ENCODE results near the gene UPF3A.

- no peak for TF ChIP-seq SREBF1 (IDR thresholded peaks at IDR 0.05; ENCODE audit: low read length)
- no peak for TF ChIP-seq EZH2 (IDR thresholded peaks at IDR 0.05; ENCODE audit: borderline replicate concordance, control insufficient read depth, low read depth, low read length)
- no peak for TF ChIP-seq ATF3 (IDR thresholded peaks at IDR 0.05; ENCODE audit: borderline replicate concordance, extremely low read depth, low read depth, low read length)
- TF ChIP-seq, protein P1, sequence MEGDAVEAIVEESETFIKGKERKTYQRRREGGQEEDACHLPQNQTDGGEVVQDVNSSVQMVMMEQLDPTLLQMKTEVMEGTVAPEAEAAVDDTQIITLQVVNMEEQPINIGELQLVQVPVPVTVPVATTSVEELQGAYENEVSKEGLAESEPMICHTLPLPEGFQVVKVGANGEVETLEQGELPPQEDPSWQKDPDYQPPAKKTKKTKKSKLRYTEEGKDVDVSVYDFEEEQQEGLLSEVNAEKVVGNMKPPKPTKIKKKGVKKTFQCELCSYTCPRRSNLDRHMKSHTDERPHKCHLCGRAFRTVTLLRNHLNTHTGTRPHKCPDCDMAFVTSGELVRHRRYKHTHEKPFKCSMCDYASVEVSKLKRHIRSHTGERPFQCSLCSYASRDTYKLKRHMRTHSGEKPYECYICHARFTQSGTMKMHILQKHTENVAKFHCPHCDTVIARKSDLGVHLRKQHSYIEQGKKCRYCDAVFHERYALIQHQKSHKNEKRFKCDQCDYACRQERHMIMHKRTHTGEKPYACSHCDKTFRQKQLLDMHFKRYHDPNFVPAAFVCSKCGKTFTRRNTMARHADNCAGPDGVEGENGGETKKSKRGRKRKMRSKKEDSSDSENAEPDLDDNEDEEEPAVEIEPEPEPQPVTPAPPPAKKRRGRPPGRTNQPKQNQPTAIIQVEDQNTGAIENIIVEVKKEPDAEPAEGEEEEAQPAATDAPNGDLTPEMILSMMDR (IDR thresholded peaks at IDR 0.05 in 2 of 3, conservative IDR thresholded peaks at IDR 0.05 in 1 of 3; ENCODE audit: control insufficient read depth in 2 of 3, extremely low read depth in 1 of 3, insufficient read depth in 1 of 3, low read depth in 3 of 3, low read length in 3 of 3) = no peak
- TF ChIP-seq POLR2AphosphoS5 (IDR thresholded peaks at IDR 0.05; ENCODE audit: low read length) = no peak
- no peak for TF ChIP-seq CREB1 (IDR thresholded peaks at IDR 0.05; ENCODE audit: low read depth)
- no peak for TF ChIP-seq JUND (IDR thresholded peaks at IDR 0.05; ENCODE audit: low read depth, low read length)
- TF ChIP-seq, protein P2, sequence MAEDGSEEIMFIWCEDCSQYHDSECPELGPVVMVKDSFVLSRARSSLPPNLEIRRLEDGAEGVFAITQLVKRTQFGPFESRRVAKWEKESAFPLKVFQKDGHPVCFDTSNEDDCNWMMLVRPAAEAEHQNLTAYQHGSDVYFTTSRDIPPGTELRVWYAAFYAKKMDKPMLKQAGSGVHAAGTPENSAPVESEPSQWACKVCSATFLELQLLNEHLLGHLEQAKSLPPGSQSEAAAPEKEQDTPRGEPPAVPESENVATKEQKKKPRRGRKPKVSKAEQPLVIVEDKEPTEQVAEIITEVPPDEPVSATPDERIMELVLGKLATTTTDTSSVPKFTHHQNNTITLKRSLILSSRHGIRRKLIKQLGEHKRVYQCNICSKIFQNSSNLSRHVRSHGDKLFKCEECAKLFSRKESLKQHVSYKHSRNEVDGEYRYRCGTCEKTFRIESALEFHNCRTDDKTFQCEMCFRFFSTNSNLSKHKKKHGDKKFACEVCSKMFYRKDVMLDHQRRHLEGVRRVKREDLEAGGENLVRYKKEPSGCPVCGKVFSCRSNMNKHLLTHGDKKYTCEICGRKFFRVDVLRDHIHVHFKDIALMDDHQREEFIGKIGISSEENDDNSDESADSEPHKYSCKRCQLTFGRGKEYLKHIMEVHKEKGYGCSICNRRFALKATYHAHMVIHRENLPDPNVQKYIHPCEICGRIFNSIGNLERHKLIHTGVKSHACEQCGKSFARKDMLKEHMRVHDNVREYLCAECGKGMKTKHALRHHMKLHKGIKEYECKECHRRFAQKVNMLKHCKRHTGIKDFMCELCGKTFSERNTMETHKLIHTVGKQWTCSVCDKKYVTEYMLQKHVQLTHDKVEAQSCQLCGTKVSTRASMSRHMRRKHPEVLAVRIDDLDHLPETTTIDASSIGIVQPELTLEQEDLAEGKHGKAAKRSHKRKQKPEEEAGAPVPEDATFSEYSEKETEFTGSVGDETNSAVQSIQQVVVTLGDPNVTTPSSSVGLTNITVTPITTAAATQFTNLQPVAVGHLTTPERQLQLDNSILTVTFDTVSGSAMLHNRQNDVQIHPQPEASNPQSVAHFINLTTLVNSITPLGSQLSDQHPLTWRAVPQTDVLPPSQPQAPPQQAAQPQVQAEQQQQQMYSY (CRISPR knock-in tag; IDR thresholded peaks at IDR 0.05) = no peak
- TF ChIP-seq TCF12 (IDR thresholded peaks at IDR 0.05; ENCODE audit: low read depth, low read length) = no peak
- no peak for TF ChIP-seq POLR2A (IDR thresholded peaks at IDR 0.05; ENCODE audit: low read depth, low read length)
- TF ChIP-seq POLR2AphosphoS2 (IDR thresholded peaks at IDR 0.05; ENCODE audit: low read depth, low read length) = no peak
Measured at GRCh38 chr13:114235697-114236096, 45.7 kb upstream of the UPF3A start.

Data from GM12878 (cell line).